DOHH2 (cell line): Measurements from ENCODE around the gene RPL32.
"Not testable (repeated sequence)": the region's sequence is repeated elsewhere in the genome, so short reads cannot be mapped to it uniquely, and the experiment has no call there.

Experiments used
- H3F3A ChIP-seq: fragments of 200-600 bp; sonication (generic), shearing (Covaris generic); 2 replicates; pipeline ENCODE4 v1.6.0; 2016; ENCODE audit warnings: antibody characterized with exemption, mild to moderate bottlenecking; ENCODE audit not compliant: control insufficient read depth, insufficient read depth
- H3K27ac ChIP-seq: fragments of 200-600 bp; sonication (generic); 2 replicates; pipeline ENCODE4 v1.5.1; 2014; ENCODE audit warnings: low read depth, mild to moderate bottlenecking, low read length, moderate library complexity
- H3K27me3 ChIP-seq: fragments of 200-600 bp; sonication (generic); 2 replicates; pipeline ENCODE4 v1.6.1; 2014; ENCODE audit warnings: mild to moderate bottlenecking, low read length, mixed read lengths; ENCODE audit not compliant: control insufficient read depth
- H3K36me3 ChIP-seq: fragments of 200-600 bp; sonication (generic); 2 replicates; pipeline ENCODE4 v1.6.1; 2014; ENCODE audit warnings: mild to moderate bottlenecking, low read length, moderate library complexity, mixed read lengths; ENCODE audit not compliant: control insufficient read depth
- H3K4me1 ChIP-seq: fragments of 200-600 bp; sonication (generic); 2 replicates; pipeline ENCODE4 v1.6.1; 2014; ENCODE audit warnings: mild to moderate bottlenecking, low read length, mixed read lengths; ENCODE audit not compliant: control insufficient read depth
- H3K4me2 ChIP-seq: fragments of 200-600 bp; sonication (generic); 2 replicates; pipeline ENCODE4 v1.6.0; 2014; ENCODE audit warnings: mild to moderate bottlenecking, low read length, moderate library complexity
- H3K4me3 ChIP-seq: fragments of 200-600 bp; sonication (generic); 2 replicates; pipeline ENCODE4 v1.5.1; 2014; ENCODE audit warnings: mild to moderate bottlenecking, low read length, mixed read lengths
- H3K79me2 ChIP-seq: fragments of 200-600 bp; sonication (generic); 2 replicates; pipeline ENCODE4 v1.6.1; 2014; ENCODE audit warnings: mild to moderate bottlenecking, low read length, mixed read lengths; ENCODE audit not compliant: control insufficient read depth
- H3K9me2 ChIP-seq: fragments of 200-600 bp; sonication (generic); replicated peaks from 2 replicates; pipeline ENCODE4 v1.6.1; 2014; ENCODE audit warnings: mild to moderate bottlenecking, low read length, mixed read lengths; ENCODE audit not compliant: control insufficient read depth
- H3K9me3 ChIP-seq: fragments of 200-600 bp; sonication (generic); 2 replicates; pipeline ENCODE4 v1.6.1; 2014; ENCODE audit warnings: antibody characterized with exemption, low read length, mixed read lengths; ENCODE audit not compliant: control insufficient read depth, insufficient read depth
- H4K20me1 ChIP-seq: fragments of 200-600 bp; sonication (generic); 2 replicates; pipeline ENCODE4 v1.6.0; 2014; ENCODE audit warnings: low read depth, mild to moderate bottlenecking, antibody characterized with exemption, low read length, moderate library complexity; ENCODE audit not compliant: control insufficient read depth, insufficient read depth
- CTCF ChIP-seq: fragments of 200-600 bp; sonication (generic); IDR thresholded peaks from one replicate; pipeline ENCODE4 v1.5.1; 2014; ENCODE audit warnings: antibody characterized with exemption, mild to moderate bottlenecking, low read depth, low read length; ENCODE audit not compliant: poor library complexity, severe bottlenecking
- EZH2phosphoT487 ChIP-seq: fragments of 200-600 bp; sonication (generic); IDR thresholded peaks from 2 replicates; pipeline ENCODE4 v1.6.1; 2017; ENCODE audit warnings: borderline replicate concordance, mild to moderate bottlenecking, antibody characterized with exemption, low read length, moderate library complexity, mixed read lengths

Gene RPL32

GRCh38 chr3:12859840-12860239 is 18.5 kb upstream of the RPL32 start:
- TF ChIP-seq EZH2phosphoT487 (no peak), CTCF (no peak)
- Histone ChIP-seq H3K4me1 (no peaks in the 10 kb centered on the region), H3K9me3 (no peaks in the 10 kb centered on the region), H3K27me3 (peaks cover 7% of the 10 kb centered on the region; the same call in 1 of the 2 replicates), H3K9me2 (no peaks in the 10 kb centered on the region), H3F3A (no peaks in the 10 kb centered on the region), H3K79me2 (no peaks in the 10 kb centered on the region), H3K27ac (no peak overlapping the region), H4K20me1 (no peaks in the 10 kb centered on the region), H3K4me3 (no peak overlapping the region), H3K4me2 (no peak overlapping the region), H3K36me3 (no peaks in the 10 kb centered on the region)

GRCh38 chr3:12856626-12857025 is 15.3 kb upstream of the RPL32 start:
- Histone ChIP-seq H3K4me2 (no peak overlapping the region), H3K9me3 (no peaks in the 10 kb centered on the region), H3K36me3 (no peaks in the 10 kb centered on the region), H3K9me2 (no peaks in the 10 kb centered on the region), H3K4me1 (no peaks in the 10 kb centered on the region; the same call in 1 of the 2 replicates), H3K27me3 (peaks cover 33% of the 10 kb centered on the region), H3K4me3 (no peak overlapping the region), H3K27ac (no peak overlapping the region), H3F3A (no peaks in the 10 kb centered on the region), H3K79me2 (no peaks in the 10 kb centered on the region), H4K20me1 (no peaks in the 10 kb centered on the region)
- TF ChIP-seq EZH2phosphoT487 (no peak), CTCF (no peak)

- H3K27ac ChIP-seq: no peak overlapping the region
- no peaks in the 10 kb centered on the region for H3K9me3 ChIP-seq
- no peaks in the 10 kb centered on the region for H3K79me2 ChIP-seq
- H3K4me1 ChIP-seq: no peaks in the 10 kb centered on the region; the same call in 1 of the 2 replicates
- TF ChIP-seq EZH2phosphoT487 (no peak), CTCF (no peak)
- H3F3A ChIP-seq: no peaks in the 10 kb centered on the region
- no peaks in the 10 kb centered on the region for H3K36me3 ChIP-seq
- no peak overlapping the region for H3K4me3 ChIP-seq
- peaks cover 33% of the 10 kb centered on the region for H3K27me3 ChIP-seq
- H4K20me1 ChIP-seq: no peaks in the 10 kb centered on the region
- no peaks in the 10 kb centered on the region for H3K9me2 ChIP-seq
- H3K4me2 ChIP-seq: no peak overlapping the region
These were observed 13.2 kb upstream of the RPL32 start for GRCh38 chr3:12854565-12854964.

- H3K27ac ChIP-seq: not testable (repeated sequence)
These were observed 12.5 kb upstream of the RPL32 start for GRCh38 chr3:12853847-12854246.

More at GRCh38 chr3:12853847-12854246, 12.5 kb upstream of the RPL32 start:
- not testable (repeated sequence) for H3K9me3 ChIP-seq, H3F3A ChIP-seq, H3K4me1 ChIP-seq, H3K4me3 ChIP-seq, H4K20me1 ChIP-seq, H3K4me2 ChIP-seq, H3K36me3 ChIP-seq, H3K9me2 ChIP-seq, H3K79me2 ChIP-seq
- H3K27me3 ChIP-seq: peaks cover 33% of the 10 kb centered on the region
